Skin epidermis (tissue), 12 donors: ENCODE data around the gene RRAS.
A peak's percentile ranks its signal among the peaks of the same experiment; 100 is the strongest.

Experiments used
- H3K27ac ChIP-seq, 21 experiments: fragments of 200-600 bp; sonication (generic) in 11 of 21; one replicate each; pipeline ENCODE4 v1.5.0; 2020; ENCODE audit warnings: mild to moderate bottlenecking in 3 of 21, inconsistent platforms in 2 of 21, moderate library complexity in 2 of 21
- H3K4me3 ChIP-seq, 7 experiments: fragments of 200-600 bp; sonication (generic) in 2 of 7; one replicate each; pipeline ENCODE4 v1.5.0; 2020; ENCODE audit warnings: inconsistent platforms in 2 of 7, mild to moderate bottlenecking in 2 of 7, moderate library complexity in 1 of 7

Gene RRAS

GRCh38 chr19:49640113-49640898, at the start of gene RRAS:
Gene RRAS, minus strand, starts transcription at chr19:49640143. Its CDS starts 45 bp downstream, at chr19:49640098.
- Histone ChIP-seq H3K4me3 (peak within 1 kb of the TSS; percentile 51 to 97 (median 56)), H3K27ac (peak within 1 kb of the TSS; percentile 70 to 100 (median 98))

DNA sequence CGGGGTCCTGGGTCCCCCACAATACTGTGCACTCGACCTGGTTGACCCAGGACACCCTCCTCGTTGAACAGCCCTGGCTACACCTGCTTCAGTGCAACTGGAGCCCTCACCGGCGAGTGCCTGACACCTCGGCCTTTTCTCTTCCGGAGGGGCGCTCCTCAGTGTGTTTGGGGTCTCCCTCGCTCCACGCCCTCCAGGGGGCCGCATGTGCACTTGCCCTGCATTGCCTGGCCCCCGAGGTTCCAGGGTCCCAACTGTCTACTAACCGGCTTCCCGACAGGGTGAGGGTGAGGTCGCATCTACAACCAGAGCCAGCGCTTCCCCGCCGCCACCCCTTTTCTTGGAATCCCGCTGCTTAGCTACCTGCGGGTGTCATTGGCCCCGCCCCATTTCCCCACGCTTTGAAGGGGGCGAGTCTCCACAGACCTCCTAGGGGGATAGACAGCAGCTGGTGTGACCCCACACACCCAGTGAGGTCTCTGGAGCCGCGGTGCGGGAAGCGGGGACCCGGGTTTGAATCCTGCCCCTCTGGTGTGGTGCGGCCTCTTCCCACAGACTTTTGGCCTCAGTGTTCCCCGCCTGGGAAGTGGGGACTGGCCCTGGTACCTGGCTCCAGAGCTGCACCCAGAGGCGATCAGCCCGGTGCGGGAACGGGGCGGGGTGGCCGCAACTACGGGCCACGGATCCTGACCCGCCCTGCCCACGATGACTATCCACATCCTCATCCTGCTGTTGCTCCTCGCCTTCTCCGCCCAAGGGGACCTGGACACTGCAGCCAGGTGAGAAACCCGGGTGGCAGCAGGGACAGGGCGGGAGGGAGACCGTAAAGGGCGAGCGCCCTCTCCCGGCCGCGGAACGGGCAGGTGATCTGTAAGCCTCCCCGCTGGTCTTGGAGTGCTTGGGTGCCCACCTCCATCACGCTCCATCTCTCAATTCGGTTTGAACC, 49.5 kb upstream of the RRAS start, which contains the start of gene ADM5:
TSS of gene ADM5 (plus strand) at position 462 of the 946 bp plus-strand sequence. CDS start at position 706, 244 bp downstream.
- H3K4me3 ChIP-seq, result peak within 1 kb of the TSS; percentile 21 to 43 (median 40)
- H3K27ac ChIP-seq, result peak within 1 kb of the TSS in 19 of 21 experiments; percentile 6 to 82 (median 45)

DNA sequence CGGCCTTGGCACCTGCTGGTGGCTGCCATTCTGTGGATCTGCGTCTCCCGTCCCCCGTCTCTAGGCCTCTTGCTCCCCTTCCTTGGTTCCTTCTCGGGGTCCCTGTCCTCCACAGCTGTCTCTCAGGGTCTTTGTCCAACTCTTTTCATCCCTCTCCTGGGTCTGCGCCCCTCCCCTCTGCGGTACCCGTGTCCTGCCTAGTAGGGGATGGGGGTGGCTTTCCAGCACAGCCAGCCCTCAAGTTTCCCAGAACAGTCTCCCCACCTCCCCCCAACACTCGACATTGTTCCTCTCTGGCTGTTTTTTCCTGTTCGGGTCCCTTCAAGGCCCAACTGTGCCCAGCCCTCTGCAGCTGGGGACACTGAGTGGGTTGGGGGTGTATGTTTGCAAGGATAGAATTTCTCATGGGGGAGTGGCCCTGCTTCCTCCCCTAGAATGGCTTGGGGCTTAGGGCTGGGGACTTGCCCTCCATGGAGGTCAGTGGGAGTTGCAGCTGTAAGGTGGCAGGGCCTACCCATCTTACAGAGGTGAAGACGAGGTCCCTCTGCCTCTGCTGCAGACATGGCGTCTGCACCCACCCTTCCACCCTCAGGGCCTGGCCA, 48.7 kb upstream of the RRAS start:
- Histone ChIP-seq H3K27ac (peak overlapping the region in 10 of 21 experiments; percentile 14 to 82 (median 46)), H3K4me3 (peak overlapping the region in 3 of 7 experiments; percentile 1 to 28 (median 21))

DNA sequence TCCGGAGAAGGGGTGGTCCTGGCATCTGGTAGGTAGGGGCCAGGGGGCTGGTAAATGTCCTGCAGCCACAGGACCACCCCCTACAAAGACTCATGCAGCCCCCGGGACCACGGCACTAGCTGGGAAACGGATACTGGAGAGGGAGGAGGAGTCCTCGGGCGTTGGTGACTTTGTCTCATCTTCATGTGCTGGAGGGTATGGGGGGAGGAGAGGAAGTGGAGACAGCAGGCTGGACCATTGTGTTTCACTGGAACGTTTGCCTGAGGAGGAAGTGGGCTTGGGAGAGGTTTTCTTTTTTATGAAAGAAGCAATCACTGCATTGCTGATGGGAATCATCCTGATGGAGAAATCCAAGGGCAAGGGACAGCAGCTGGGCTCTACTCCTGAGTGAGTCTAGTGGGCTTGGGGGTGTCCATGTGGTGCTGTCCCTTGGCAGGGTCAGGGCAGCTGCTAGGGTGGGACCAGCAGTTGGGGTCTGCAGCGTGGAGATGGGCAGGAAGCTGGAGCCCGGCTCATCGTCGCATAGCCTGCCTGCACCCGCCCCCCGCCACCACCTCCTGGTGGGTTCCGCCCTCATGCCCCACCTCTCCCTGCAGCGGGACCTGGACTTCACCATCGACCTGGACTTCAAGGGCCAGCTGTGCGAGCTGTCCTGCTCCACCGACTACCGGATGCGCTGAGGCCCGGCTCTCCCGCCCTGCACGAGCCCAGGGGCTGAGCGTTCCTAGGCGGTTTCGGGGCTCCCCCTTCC, 47.8 kb upstream of the RRAS start:
- Histone ChIP-seq H3K4me3 (peak overlapping the region in 1 of 7 experiments; percentile 1), H3K27ac (peak overlapping the region in 11 of 21 experiments; percentile 9 to 82 (median 36))

DNA sequence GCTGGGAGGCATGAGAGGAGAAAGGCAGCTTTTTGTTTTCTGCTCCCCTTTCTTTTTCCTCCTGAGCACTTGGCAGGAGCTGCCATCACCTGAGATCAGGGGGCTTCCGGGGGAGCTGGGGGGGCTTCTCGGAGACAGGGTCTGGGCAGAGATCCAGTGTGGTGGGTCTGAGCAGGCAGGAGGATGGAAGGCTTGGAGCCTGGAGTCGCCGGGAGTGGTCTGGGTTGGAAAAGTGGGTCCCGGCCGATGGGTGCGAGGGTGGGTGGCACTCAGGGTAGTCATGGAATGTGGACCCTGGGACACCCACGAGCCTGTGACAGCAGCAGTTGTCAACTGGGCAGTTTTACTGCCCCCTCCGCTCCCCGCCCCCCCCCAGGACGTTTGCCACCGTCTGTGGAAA, 47.2 kb upstream of the RRAS start:
- Histone ChIP-seq H3K4me3 (no peak overlapping the region), H3K27ac (peak overlapping the region in 7 of 21 experiments; percentile 2 to 82 (median 35))

GRCh38 chr19:49686503-49687088, 46.7 kb upstream of the RRAS start:
- H3K27ac ChIP-seq, result peak overlapping the region in 5 of 21 experiments; percentile 2 to 82 (median 43)
- no peak overlapping the region for H3K4me3 ChIP-seq

GRCh38 chr19:49685845-49686332, 45.9 kb upstream of the RRAS start:
- H3K27ac ChIP-seq, result peak overlapping the region in 1 of 21 experiments; percentile 21
- H3K4me3 ChIP-seq, result no peak overlapping the region

GRCh38 chr19:49684983-49685553, 45.1 kb upstream of the RRAS start:
- H3K4me3 ChIP-seq, result no peak overlapping the region
- H3K27ac ChIP-seq, result peak overlapping the region in 1 of 21 experiments; percentile 1

- peak overlapping the region in 1 of 21 experiments; percentile 1 for H3K27ac ChIP-seq
- H3K4me3 ChIP-seq, result no peak overlapping the region
Observed at GRCh38 chr19:49684251-49684982, 44.5 kb upstream of the RRAS start.

DNA sequence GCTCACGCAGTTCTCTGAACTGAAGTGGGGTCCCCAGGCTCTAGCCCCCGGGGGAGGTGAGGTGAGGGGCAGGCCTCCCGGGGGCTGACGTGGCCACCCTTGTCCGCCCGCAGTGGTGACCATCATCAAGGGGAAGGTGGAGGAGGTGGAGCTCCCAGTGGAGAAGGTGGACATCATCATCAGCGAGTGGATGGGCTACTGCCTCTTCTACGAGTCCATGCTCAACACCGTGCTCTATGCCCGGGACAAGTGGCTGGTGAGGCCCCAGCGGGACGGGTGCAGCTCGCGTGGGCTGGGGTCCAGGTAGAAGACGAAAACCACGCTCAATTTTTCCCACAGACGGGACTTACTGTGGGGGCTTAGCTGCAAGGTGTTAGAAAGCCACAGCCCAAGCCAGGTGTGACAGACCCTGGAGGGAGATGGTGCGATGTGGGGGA, 43.9 kb upstream of the RRAS start:
- Histone ChIP-seq H3K4me3 (no peak overlapping the region), H3K27ac (no peak overlapping the region)

- Histone ChIP-seq H3K4me3 (no peak overlapping the region), H3K27ac (peak overlapping the region in 1 of 21 experiments; percentile 18)
Observed at GRCh38 chr19:49682274-49682673, 42.3 kb upstream of the RRAS start.

- Histone ChIP-seq H3K27ac (peak overlapping the region in 1 of 21 experiments; percentile 18), H3K4me3 (no peak overlapping the region)
Observed at GRCh38 chr19:49681830-49682229, 41.9 kb upstream of the RRAS start.

DNA sequence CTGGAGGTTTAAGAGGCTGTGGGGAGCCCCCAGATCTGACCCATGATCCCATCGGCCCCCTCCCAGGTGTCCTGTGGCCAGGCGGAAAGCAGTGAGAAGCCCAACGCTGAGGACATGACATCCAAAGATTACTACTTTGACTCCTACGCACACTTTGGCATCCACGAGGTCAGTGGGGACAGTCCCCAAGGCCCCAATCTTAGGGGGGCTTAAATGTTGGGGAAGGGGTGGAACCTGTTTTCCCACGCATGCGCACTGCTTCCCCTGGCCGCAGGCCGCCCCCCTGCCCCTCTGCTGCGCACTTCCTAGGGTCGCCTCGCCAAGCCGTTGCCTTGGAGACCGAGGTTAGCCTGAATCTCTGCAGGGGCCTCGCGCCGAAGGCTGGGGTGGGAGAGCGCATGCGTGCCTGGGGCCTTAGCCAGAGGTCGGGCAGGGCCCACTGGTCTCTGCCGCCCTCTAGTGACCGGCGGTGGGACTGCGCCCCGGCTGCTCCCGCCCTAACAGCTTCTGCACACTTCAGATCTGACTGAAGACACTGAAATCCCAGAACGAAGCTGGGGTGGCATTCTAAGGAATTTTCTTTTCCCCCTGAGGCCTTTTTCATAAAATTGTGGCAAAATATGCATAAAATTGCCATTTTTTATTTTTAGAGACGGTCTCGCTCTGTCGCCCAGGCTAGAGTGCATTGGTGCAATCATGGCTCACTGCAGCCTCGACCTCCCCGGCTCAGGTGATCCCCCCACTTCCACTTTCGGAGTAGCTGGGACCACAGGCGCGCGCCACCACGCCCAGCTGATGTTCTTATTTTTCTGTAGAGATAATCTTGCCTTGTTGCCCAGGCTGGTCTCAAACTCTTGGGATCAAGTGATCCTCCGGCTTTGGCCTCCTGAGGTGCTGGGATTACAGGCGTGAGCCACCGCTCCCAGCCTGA, 40.7 kb upstream of the RRAS start:
- Histone ChIP-seq H3K27ac (peak overlapping the region in 16 of 21 experiments; percentile 11 to 80 (median 51)), H3K4me3 (peak overlapping the region in 3 of 7 experiments; percentile 10 to 17 (median 11))

- Histone ChIP-seq H3K27ac (peak overlapping the region in 15 of 21 experiments; percentile 11 to 97 (median 52)), H3K4me3 (peak overlapping the region in 1 of 7 experiments; percentile 11)
Observed at GRCh38 chr19:49679771-49680413, 39.9 kb upstream of the RRAS start.

DNA sequence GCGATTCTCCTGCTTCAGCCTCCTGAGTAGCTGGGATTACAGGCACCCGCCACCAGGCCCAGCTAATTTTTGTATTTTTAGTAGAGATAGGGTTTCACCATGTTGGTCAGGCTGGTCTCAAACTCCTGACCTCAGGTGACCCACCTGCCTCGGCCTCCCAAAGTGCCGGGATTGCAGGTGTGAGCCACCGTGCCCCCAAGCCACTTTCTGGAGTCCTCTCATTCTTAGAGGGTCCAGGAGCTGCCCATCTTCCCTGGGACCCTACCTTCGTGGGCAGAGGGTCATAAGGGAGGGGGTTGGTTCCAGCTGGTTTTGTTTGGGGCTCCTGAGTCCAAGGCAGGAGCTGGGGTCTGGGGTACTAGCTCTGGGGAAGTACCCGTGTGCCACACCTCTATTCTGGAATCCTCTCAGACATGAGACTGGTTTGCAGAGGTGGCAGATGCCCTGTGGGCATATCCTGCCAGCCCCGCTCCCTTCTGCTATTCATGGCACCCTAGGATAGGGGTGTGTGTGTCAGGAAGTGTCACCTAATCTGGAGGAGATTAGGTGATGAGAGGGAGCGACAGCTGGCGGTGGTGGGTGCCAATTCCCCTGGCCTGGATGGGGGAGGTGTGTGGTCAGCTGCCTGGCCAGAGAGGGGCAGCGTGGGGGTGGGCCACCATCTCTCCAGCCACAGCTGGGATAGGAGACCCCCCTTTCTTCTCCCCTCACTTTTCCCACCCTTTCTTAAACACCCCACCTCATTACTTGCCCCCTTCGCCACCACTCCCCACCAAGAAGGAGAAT, 39.2 kb upstream of the RRAS start:
- peak overlapping the region in 2 of 7 experiments; percentile 97 to 99 for H3K4me3 ChIP-seq
- peak overlapping the region in 7 of 21 experiments; percentile 12 to 97 (median 91) for H3K27ac ChIP-seq
